Measurements from ENCODE around the gene OR14C36. TPM values are rescaled to one million over a fixed set of nuclear protein-coding genes. Genes with fewer than 3 reads are reported as not detected.
"Not testable (repeated sequence)": the region's sequence is repeated elsewhere in the genome, so short reads cannot be mapped to it uniquely, and the experiment has no call there.

Gene OR14C36, protein sequence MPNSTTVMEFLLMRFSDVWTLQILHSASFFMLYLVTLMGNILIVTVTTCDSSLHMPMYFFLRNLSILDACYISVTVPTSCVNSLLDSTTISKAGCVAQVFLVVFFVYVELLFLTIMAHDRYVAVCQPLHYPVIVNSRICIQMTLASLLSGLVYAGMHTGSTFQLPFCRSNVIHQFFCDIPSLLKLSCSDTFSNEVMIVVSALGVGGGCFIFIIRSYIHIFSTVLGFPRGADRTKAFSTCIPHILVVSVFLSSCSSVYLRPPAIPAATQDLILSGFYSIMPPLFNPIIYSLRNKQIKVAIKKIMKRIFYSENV
- not detected for total RNA-seq
- not detected for polyA plus RNA-seq

DNA sequence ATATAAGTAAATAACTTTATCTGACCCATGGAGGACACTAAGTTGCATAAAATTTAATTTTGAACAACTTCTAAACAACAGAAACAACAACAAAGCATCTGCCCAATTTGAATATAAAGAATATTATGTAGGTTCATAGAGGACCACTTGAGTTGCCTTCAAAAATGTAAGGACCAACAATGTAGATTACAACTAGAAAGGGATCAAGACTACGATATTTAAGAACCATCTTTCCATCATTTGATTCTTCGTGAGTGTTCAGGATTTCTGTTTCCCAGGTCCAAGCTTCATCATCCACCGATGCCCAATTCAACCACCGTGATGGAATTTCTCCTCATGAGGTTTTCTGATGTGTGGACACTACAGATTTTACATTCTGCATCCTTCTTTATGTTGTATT, at the start of gene OR14C36:
Gene OR14C36 (plus strand): TSS at position 301 of the 400 bp plus-strand sequence. CDS start 0 bp downstream, at position 301.
- Histone ChIP-seq H3K27me3 (ENCODE audit: control insufficient read depth in 4 of 4, insufficient read depth in 4 of 4, low read length in 3 of 4) (no peaks in the 10 kb centered on the region), H3K9me3 (ENCODE audit: control insufficient read depth in 4 of 4, low read length in 3 of 4) (no peaks in the 10 kb centered on the region), H3K27ac (ENCODE audit: low read depth in 1 of 2, low read length in 2 of 2) (no peak within 1 kb of the TSS), H3K4me1 (ENCODE audit: control insufficient read depth in 4 of 4, insufficient read depth in 4 of 4, low read length in 3 of 4) (no peaks in the 10 kb centered on the region), H3K36me3 (ENCODE audit: control insufficient read depth in 4 of 4, insufficient read depth in 3 of 4, low read depth in 1 of 4, low read length in 3 of 4) (no peaks in the 10 kb centered on the region), H3K9ac (ENCODE audit: low read depth in 1 of 2, low read length in 2 of 2) (no peak within 1 kb of the TSS), H3K4me3 (ENCODE audit: low read depth in 1 of 3, low read length in 3 of 3) (no peak within 1 kb of the TSS)
- TF ChIP-seq HNF4A (conservative IDR thresholded peaks at IDR 0.05) (no peak), FOXA1 (IDR thresholded peaks at IDR 0.05) (no peak), RXRA (IDR thresholded peaks at IDR 0.05) (no peak), FOXA2 (IDR thresholded peaks at IDR 0.05) (no peak), JUND (IDR thresholded peaks at IDR 0.05) (no peak), YY1 (IDR thresholded peaks at IDR 0.05) (no peak), SP1 (IDR thresholded peaks at IDR 0.05) (no peak)
- TF ChIP-seq, protein P1, sequence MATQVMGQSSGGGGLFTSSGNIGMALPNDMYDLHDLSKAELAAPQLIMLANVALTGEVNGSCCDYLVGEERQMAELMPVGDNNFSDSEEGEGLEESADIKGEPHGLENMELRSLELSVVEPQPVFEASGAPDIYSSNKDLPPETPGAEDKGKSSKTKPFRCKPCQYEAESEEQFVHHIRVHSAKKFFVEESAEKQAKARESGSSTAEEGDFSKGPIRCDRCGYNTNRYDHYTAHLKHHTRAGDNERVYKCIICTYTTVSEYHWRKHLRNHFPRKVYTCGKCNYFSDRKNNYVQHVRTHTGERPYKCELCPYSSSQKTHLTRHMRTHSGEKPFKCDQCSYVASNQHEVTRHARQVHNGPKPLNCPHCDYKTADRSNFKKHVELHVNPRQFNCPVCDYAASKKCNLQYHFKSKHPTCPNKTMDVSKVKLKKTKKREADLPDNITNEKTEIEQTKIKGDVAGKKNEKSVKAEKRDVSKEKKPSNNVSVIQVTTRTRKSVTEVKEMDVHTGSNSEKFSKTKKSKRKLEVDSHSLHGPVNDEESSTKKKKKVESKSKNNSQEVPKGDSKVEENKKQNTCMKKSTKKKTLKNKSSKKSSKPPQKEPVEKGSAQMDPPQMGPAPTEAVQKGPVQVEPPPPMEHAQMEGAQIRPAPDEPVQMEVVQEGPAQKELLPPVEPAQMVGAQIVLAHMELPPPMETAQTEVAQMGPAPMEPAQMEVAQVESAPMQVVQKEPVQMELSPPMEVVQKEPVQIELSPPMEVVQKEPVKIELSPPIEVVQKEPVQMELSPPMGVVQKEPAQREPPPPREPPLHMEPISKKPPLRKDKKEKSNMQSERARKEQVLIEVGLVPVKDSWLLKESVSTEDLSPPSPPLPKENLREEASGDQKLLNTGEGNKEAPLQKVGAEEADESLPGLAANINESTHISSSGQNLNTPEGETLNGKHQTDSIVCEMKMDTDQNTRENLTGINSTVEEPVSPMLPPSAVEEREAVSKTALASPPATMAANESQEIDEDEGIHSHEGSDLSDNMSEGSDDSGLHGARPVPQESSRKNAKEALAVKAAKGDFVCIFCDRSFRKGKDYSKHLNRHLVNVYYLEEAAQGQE (IDR thresholded peaks at IDR 0.05) = no peak
- TF ChIP-seq, protein P2, sequence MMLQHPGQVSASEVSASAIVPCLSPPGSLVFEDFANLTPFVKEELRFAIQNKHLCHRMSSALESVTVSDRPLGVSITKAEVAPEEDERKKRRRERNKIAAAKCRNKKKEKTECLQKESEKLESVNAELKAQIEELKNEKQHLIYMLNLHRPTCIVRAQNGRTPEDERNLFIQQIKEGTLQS (IDR thresholded peaks at IDR 0.05) = no peak
- TF ChIP-seq, protein P3, sequence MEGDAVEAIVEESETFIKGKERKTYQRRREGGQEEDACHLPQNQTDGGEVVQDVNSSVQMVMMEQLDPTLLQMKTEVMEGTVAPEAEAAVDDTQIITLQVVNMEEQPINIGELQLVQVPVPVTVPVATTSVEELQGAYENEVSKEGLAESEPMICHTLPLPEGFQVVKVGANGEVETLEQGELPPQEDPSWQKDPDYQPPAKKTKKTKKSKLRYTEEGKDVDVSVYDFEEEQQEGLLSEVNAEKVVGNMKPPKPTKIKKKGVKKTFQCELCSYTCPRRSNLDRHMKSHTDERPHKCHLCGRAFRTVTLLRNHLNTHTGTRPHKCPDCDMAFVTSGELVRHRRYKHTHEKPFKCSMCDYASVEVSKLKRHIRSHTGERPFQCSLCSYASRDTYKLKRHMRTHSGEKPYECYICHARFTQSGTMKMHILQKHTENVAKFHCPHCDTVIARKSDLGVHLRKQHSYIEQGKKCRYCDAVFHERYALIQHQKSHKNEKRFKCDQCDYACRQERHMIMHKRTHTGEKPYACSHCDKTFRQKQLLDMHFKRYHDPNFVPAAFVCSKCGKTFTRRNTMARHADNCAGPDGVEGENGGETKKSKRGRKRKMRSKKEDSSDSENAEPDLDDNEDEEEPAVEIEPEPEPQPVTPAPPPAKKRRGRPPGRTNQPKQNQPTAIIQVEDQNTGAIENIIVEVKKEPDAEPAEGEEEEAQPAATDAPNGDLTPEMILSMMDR (IDR thresholded peaks at IDR 0.05; ENCODE audit: low read depth, low read length, missing input control) = no peak
- 78% methylated on average over 4 of the region's 4 CpGs for WGBS
- DNase-seq (ENCODE audit: low spot score) = no peak

DNA sequence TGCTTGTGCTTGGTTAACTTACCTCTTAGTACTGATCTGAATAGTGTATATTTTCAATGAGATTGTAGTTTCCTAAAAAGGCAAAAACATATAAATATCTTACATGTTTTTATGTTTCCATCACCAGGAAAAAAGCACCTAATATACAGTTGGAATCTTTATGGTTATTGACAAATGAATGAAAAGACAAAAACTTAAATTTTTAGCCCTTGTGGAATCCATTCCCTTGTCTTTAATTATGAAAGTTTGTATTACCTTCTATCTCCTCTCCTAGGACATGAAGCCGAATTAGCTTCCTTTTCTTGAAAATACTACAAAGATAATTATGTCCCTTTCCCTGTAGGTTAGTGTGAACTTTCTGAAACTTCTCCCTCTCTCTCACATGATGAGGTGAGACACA, 45.3 kb upstream of the OR14C36 start, which contains the start of gene OR2T12:
Gene OR2T12 (minus strand): TSS at position 101 of the 400 bp plus-strand sequence. CDS start 7,846 bp downstream, outside the sequence.
- H3K4me1 ChIP-seq (ENCODE audit: control insufficient read depth in 4 of 4, insufficient read depth in 4 of 4, low read length in 3 of 4) = no peaks in the 10 kb centered on the region
- 66% methylated on average over 1 of the region's 1 CpG for WGBS
- H3K27me3 ChIP-seq (ENCODE audit: control insufficient read depth in 4 of 4, insufficient read depth in 4 of 4, low read length in 3 of 4) = no peaks in the 10 kb centered on the region
- no peak within 1 kb of the TSS for H3K9ac ChIP-seq (ENCODE audit: low read depth in 1 of 2, low read length in 2 of 2)
- H3K4me3 ChIP-seq (ENCODE audit: low read depth in 1 of 3, low read length in 3 of 3) = no peak within 1 kb of the TSS
- TF ChIP-seq HNF4A (conservative IDR thresholded peaks at IDR 0.05) (no peak), RAD21 (IDR thresholded peaks at IDR 0.05) (no peak)
- H3K27ac ChIP-seq (ENCODE audit: low read depth in 1 of 2, low read length in 2 of 2) = no peak within 1 kb of the TSS
- no peak for DNase-seq (ENCODE audit: low spot score)
- no peaks in the 10 kb centered on the region for H3K36me3 ChIP-seq (ENCODE audit: control insufficient read depth in 4 of 4, insufficient read depth in 3 of 4, low read depth in 1 of 4, low read length in 3 of 4)
- no peaks in the 10 kb centered on the region for H3K9me3 ChIP-seq (ENCODE audit: control insufficient read depth in 4 of 4, low read length in 3 of 4)

DNA sequence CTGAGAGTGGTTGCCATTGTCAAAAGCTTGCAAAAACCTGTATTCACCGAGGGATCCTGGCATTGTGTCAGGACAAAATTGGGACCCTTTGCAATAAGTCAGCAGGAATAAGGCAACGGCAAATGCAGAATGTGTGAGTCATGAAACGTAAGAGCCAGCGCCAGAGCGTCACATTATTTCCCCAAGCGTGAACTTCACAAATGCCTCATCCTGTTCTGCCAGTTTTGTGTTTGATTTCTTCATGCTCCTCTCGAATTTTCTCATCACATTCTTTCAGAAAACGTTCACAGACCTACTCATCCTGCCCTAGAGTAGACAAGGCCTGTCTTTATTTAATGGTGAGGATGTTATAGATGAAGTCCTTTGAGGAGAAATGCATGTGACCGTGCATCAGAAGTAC, 42.9 kb upstream of the OR14C36 start:
- not testable (repeated sequence) for H3K27me3 ChIP-seq (ENCODE audit: control insufficient read depth in 4 of 4, insufficient read depth in 4 of 4, low read length in 3 of 4); H3K9me3 ChIP-seq (ENCODE audit: control insufficient read depth in 4 of 4, low read length in 3 of 4); H3K36me3 ChIP-seq (ENCODE audit: control insufficient read depth in 4 of 4, insufficient read depth in 3 of 4, low read depth in 1 of 4, low read length in 3 of 4); DNase-seq (ENCODE audit: low spot score); H3K9ac ChIP-seq (ENCODE audit: low read depth in 1 of 2, low read length in 2 of 2); H3K4me3 ChIP-seq (ENCODE audit: low read depth in 1 of 3, low read length in 3 of 3); H3K4me1 ChIP-seq (ENCODE audit: control insufficient read depth in 4 of 4, insufficient read depth in 4 of 4, low read length in 3 of 4); H3K27ac ChIP-seq (ENCODE audit: low read depth in 1 of 2, low read length in 2 of 2)
- 71% methylated on average over 9 of the region's 9 CpGs for WGBS
